ENCODE measurements around the gene SLC43A1. TPM values are rescaled to one million over a fixed set of nuclear protein-coding genes. Genes with fewer than 3 reads are reported as not detected.
A peak's percentile ranks its signal among the peaks of the same experiment; 100 is the strongest.

Gene SLC43A1
- total RNA-seq, 1 donor from 2014 or later = 16.9 TPM

DNA sequence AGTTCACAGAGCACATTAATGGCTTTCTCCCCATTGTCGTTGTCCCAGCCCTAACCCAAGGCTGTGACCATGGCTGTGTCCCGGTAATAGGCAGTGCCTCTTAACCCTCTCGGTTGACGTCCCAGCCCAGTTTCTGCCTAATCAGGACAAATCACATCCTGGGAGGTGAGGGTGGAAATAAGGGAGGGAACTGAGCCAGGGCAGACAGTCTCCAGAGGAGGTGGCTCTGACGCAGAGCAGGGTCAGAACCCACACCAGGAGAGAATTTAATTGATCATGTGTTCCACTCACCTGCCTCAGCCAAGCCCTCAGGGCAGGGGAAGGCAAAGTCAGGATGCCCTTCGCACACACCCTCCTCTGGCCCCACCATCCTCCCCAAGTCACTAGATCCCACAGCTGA is 17.0 kb downstream of the SLC43A1 start:
- DNase-seq (ENCODE audit: low read depth in 2 of 2) = no peak

DNA sequence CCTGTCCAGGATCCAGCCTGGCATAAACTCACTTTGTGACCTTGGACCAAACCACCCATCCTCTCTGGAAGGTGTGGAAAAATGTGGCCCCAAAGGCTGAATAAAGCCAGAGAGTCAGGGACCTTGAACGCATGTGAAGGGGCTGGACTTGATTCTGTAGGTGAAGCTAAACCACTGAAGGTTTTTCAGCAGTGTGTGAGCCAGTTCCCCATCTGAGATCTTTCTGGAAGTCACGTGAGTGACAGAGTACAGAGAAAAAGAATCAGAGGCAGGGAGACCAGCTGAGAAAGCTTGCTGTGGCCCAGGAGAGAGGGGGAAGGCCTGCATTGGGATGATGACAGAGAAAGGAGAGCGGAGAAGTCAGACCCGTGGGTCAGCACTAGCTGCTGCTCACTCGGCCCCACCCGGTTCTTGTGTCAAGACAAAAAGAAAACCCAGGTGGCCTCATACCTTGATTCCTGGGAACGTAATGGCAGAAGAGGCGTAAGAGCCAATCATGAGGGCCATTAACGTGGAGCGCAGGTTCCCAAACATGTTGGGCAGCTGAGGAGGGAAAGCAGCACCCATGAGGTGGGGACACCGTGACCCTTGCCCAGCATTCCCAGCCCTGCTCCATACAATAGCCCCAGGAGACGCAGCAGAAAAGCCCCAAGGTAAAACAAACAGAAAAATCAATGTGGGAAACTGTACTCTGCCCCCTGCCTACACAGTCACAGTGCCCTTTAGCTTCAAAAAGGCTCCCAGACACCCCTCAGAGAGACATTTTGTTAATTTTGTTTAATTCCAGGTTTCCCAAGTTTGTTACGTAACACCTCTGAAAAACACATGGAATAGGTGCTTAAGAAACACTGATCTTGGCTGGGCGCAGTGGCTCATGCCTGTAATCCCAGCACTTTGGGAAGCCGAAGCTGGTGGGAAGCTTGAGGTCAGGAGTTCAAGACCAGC is 17.9 kb downstream of the SLC43A1 start:
- DNase-seq (ENCODE audit: low read depth in 2 of 2) = no peak

DNA sequence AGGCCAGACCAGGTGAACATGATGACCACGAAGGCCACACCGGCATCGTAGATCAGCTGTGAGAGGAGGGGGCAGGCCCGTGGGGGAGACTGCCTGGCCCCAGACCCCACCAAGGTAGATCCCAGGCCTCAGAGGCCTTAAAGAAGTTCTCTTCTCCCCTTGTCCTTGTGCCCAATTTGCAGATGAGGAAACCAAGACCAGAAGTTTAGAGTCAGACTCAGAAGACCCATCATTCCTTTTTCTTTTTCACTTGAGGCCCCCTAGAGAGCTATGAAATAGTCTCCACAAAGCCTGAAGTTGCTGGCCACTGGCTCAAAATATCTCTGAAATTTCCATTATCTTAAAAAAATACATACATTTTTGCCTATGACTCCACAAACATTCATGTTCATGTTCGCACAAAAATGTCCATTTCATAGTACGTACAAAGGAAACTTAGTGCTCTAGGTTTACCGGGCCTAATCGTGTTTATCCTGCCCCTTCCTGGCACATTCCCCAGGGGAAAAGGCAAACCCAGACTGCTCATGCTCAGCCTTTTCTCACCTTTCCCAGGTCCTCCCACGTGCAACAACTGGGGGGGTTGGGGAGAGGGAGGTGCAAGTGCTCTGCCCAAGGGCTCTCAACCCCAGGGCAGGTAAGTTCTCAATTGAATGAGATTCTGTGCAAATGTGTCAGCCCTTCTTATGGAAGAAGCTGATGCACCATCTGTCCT is 19.2 kb downstream of the SLC43A1 start:
- no peak for DNase-seq (ENCODE audit: low read depth in 2 of 2)

GRCh38 chr11:57493507-57494503 is 21.7 kb downstream of the SLC43A1 start:
- peak; percentile 37 to 67 for DNase-seq (ENCODE audit: low read depth in 2 of 2)

- peak; percentile 51 to 66 for DNase-seq (ENCODE audit: low read depth in 2 of 2)
Measured at GRCh38 chr11:57491371-57492061, 24.0 kb downstream of the SLC43A1 start.

DNA sequence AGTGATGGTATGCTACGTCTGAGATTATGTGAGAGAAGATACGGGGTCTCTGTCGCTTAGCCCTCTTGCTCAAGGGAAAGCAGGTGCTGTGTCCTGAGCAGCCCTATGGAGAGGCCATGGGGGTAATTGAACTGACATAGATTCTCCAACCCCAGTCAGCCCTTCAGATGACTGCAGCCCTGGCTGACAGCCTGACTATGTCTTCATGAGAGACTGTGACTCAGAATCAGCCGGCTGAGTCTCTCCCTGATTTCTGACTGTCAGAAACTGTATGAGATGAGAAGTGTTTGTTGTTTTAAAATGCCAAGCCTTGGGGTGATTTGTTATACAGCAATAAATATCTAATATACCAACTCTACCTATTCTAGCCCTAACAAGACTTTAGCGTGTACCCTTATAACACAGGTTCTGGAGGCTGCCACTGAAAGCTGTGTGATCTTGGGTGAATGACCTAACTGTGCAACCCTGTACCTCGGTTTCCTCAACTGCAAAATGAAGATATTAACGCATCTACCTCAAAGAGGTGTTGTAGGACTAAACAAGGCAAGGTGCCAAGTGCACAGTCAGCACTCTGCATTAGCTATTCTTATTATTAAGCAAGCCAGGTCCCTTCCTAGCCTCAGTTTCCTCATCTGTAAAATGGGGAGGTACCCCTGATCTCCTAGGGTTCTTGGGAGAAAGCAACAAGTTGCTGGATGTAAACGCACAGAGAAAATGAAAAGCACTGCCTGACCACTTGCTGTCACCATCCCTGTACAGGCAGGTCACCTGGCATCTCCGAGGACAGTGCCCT is 24.9 kb downstream of the SLC43A1 start:
- DNase-seq (ENCODE audit: low read depth in 2 of 2) = peak in 1 of 2 donors; percentile 26

GRCh38 chr11:57487920-57488659 is 27.4 kb downstream of the SLC43A1 start:
- DNase-seq (ENCODE audit: low read depth in 2 of 2) = no peak

DNA sequence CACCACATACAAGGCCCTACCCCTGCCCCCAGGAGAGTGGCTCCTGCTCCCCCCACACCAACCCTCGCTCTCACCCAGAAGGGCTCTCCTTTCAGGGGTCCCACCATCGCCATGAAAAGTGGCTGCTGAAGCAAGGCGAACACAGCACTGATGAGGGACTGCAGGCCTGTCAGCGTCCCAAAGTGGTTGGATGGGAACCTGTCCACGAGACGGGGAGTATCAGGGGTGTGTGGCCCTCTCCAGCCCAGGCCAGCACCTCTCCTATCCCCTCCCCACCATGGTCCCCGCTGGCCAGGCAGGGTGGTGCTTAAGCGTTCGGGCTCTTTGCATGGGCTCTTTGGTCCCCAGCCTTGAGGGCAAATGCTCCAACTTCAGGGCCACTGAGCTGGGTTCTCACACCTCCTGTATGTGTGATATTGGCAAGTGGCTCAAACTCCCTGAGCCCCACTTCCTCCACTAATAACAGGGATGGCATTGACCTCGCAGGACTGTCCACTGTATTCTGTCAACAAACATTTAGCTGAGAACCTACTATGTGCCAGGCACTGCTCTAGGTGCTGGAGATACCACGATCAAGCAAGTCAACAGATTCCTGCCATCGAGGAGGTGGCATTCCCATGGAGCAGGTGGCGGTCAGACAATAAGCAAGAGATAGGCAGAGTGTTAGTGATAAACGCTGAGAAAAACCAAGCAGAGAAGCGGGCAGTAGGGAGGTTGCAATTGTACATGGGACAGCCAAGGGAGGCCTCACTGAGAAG is 28.3 kb downstream of the SLC43A1 start:
- DNase-seq (ENCODE audit: low read depth in 2 of 2) = no peak

GRCh38 chr11:57485217-57485990 is 30.1 kb downstream of the SLC43A1 start:
- no peak for DNase-seq (ENCODE audit: low read depth in 2 of 2)

- no peak for DNase-seq (ENCODE audit: low read depth in 2 of 2)
Measured at GRCh38 chr11:57484141-57484710, 31.3 kb downstream of the SLC43A1 start.

GRCh38 chr11:57483562-57483918 is 32.0 kb downstream of the SLC43A1 start:
- DNase-seq (ENCODE audit: low read depth in 2 of 2) = no peak

DNA sequence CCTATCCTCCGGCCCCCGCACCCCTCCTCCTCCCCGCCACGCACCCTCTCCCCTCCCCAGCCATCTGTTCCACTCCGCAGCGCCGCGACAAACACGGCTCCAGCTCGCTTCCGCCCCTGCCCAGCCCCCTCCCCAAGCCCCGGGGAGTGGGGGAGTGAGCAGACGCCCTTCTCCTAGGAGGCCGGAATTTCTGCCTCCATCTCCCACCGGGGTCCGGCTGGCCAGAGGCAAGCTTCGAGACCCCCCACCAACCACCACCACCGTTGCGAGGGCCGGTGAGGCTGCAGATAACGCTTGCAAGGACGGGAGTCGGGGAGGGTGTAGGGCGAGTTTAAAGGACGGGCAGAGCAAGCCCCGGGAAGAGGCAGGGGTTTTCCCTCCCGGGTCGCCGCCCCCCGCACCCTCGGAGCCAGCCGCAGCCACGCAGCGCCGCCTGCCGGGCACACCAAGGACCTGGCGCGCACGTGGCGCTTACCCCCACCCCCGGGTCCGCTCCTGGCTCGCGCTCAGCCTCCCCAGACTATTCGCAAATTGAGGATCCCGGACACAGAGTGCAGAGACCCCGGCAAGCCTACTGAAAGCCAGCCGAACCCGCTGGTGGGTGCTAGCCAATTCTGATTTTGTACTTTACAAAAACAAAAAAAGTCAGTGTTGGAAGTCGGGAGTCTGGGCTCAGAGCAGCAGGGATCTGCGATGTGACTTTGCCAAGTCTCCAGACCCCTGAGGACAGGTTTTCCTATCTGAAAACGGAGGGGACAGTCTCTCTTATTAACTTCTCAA is 32.5 kb downstream of the SLC43A1 start:
- DNase-seq (ENCODE audit: low read depth in 2 of 2) = peak; percentile 37 to 59

- DNase-seq (ENCODE audit: low read depth in 2 of 2) = no peak
Measured at GRCh38 chr11:57481915-57482781, 33.4 kb downstream of the SLC43A1 start.

GRCh38 chr11:57481315-57481714 is 34.2 kb downstream of the SLC43A1 start:
- no peak for DNase-seq (ENCODE audit: low read depth in 2 of 2)

GRCh38 chr11:57480409-57481137 is 34.9 kb downstream of the SLC43A1 start:
- peak; percentile 55 to 65 for DNase-seq (ENCODE audit: low read depth in 2 of 2)

Measured in lung microvascular endothelial cell (primary cell).